WTC11 (cell line): ENCODE data around the gene MYBPH. TPM values are rescaled to one million over a fixed set of nuclear protein-coding genes. Genes with fewer than 3 reads are reported as not detected.

Experiments used
- ATAC-seq: fragments of 200-7000 bp; cut with Tn5 transposase; 2 replicates; pipeline ENCODE4 v1.10.0; 2021; ENCODE audit warnings: mild to moderate bottlenecking, moderate library complexity
- CTCF ChIA-PET: fragments of 300-600 bp; sonication (Branson Sonifier 250); formaldehyde crosslinking; loops from one replicate; lab custom pipeline; 2021; ENCODE audit warnings: antibody characterized with exemption; lab: Charles Lee
- POLR2A ChIA-PET: fragments of 350-600 bp; sonication (Branson Sonifier 250); formaldehyde crosslinking; loops from one replicate; lab custom pipeline; 2021; ENCODE audit warnings: antibody characterized with exemption; lab: Charles Lee
- DNase-seq: peaks from one replicate; pipeline ENCODE4 v3.0.0; 2021; ENCODE audit warnings: low spot score
- H3K27ac Mint-ChIP-seq: 2 replicates; pipeline ENCODE4 v1.8.0; 2021; ENCODE audit warnings: mixed read lengths
- H3K27me3 Mint-ChIP-seq: 2 replicates; pipeline ENCODE4 v1.8.0; 2021; ENCODE audit warnings: low read depth, mild to moderate bottlenecking, moderate library complexity, mixed read lengths
- H3K36me3 Mint-ChIP-seq: 2 replicates; pipeline ENCODE4 v1.8.0; 2021; ENCODE audit warnings: mixed read lengths
- H3K4me1 Mint-ChIP-seq: 2 replicates; pipeline ENCODE4 v1.8.0; 2022; ENCODE audit warnings: mixed read lengths
- H3K4me3 Mint-ChIP-seq: 2 replicates; pipeline ENCODE4 v1.8.0; 2021; ENCODE audit warnings: mild to moderate bottlenecking, moderate library complexity, mixed read lengths
- H3K9me3 Mint-ChIP-seq: 2 replicates; pipeline ENCODE4 v1.8.0; 2021; ENCODE audit warnings: mixed read lengths
- ARID4B ChIP-seq: sonication (generic); formaldehyde crosslinking; IDR thresholded peaks from 2 replicates; pipeline ENCODE4 v1.8.0; 2023; ENCODE audit warnings: missing genetic modification reagents, mild to moderate bottlenecking, borderline replicate concordance
- ATF1 ChIP-seq: sonication (generic); formaldehyde crosslinking; IDR thresholded peaks from 2 replicates; pipeline ENCODE4 v1.8.1; 2023; ENCODE audit warnings: mild to moderate bottlenecking, moderate library complexity, missing genetic modification reagents
- ATF6 ChIP-seq: sonication (generic); formaldehyde crosslinking; IDR thresholded peaks from 2 replicates; pipeline ENCODE4 v1.8.1; 2023; ENCODE audit warnings: mild to moderate bottlenecking, missing genetic modification reagents
- ELF4 ChIP-seq: sonication (generic); formaldehyde crosslinking; IDR thresholded peaks from 2 replicates; pipeline ENCODE4 v1.8.1; 2022; ENCODE audit warnings: low read depth, mild to moderate bottlenecking, moderate library complexity, missing genetic modification reagents
- ERG ChIP-seq: fragments of 250-450 bp; sonication (Bioruptor Pico); IDR thresholded peaks from 2 replicates; pipeline ENCODE4 v1.8.0; 2021; ENCODE audit warnings: mild to moderate bottlenecking
- ETV6 ChIP-seq: sonication (generic); formaldehyde crosslinking; IDR thresholded peaks from 2 replicates; pipeline ENCODE4 v1.8.1; 2022; ENCODE audit warnings: mild to moderate bottlenecking, missing genetic modification reagents
- FOXK1 ChIP-seq: sonication (generic); formaldehyde crosslinking; IDR thresholded peaks from 2 replicates; pipeline ENCODE4 v1.8.0; 2022; ENCODE audit warnings: mild to moderate bottlenecking, moderate library complexity, missing genetic modification reagents
- IRF2 ChIP-seq: sonication (generic); formaldehyde crosslinking; IDR thresholded peaks from 2 replicates; pipeline ENCODE4 v1.8.0; 2022; ENCODE audit warnings: low read depth, missing genetic modification reagents, borderline replicate concordance
- NR1H2 ChIP-seq: sonication (generic); formaldehyde crosslinking; IDR thresholded peaks from 2 replicates; pipeline ENCODE4 v1.9.0; 2021; ENCODE audit warnings: mild to moderate bottlenecking, moderate library complexity, missing genetic modification reagents
- NR2C2 ChIP-seq: sonication (generic); formaldehyde crosslinking; IDR thresholded peaks from 2 replicates; pipeline ENCODE4 v1.8.0; 2022; ENCODE audit warnings: mild to moderate bottlenecking, missing genetic modification reagents
- SMAD3 ChIP-seq: sonication (generic); formaldehyde crosslinking; IDR thresholded peaks from 2 replicates; pipeline ENCODE4 v1.8.0; 2022; ENCODE audit warnings: missing genetic modification reagents, mild to moderate bottlenecking, borderline replicate concordance
- STAT6 ChIP-seq: sonication (generic); formaldehyde crosslinking; conservative IDR thresholded peaks from 2 replicates; pipeline ENCODE4 v1.8.1; 2023; ENCODE audit warnings: mild to moderate bottlenecking, low read depth, missing genetic modification reagents, moderate library complexity
- ZBTB43 ChIP-seq: sonication (generic); formaldehyde crosslinking; IDR thresholded peaks from 2 replicates; pipeline ENCODE4 v1.8.1; 2023; ENCODE audit warnings: mild to moderate bottlenecking, missing genetic modification reagents
- ZNF138 ChIP-seq: sonication (generic); formaldehyde crosslinking; conservative IDR thresholded peaks from 2 replicates; pipeline ENCODE4 v1.8.1; 2022; ENCODE audit warnings: mild to moderate bottlenecking, moderate library complexity, missing genetic modification reagents
- ZNF281 ChIP-seq: sonication (generic); formaldehyde crosslinking; IDR thresholded peaks from 2 replicates; pipeline ENCODE4 v1.8.0; 2023; ENCODE audit warnings: mild to moderate bottlenecking, missing genetic modification reagents
- ZNF317 ChIP-seq: sonication (generic); formaldehyde crosslinking; IDR thresholded peaks from 2 replicates; pipeline ENCODE4 v1.8.1; 2023; ENCODE audit warnings: low read depth, mild to moderate bottlenecking, moderate library complexity, missing genetic modification reagents, borderline replicate concordance
- ZNF423 ChIP-seq: fragments of 250-450 bp; sonication (Bioruptor Pico); IDR thresholded peaks from 2 replicates; pipeline ENCODE4 v2.1.2; 2022; ENCODE audit warnings: mild to moderate bottlenecking, moderate library complexity
- total RNA-seq: library from RNA; stranded (reverse); gene quantifications from 3 replicates; pipeline ENCODE4 v1.2.3, GENCODE V29; 2021

MYBPH gene
- total RNA-seq, 1 experiment from 2014 or later, result not detected

GRCh38 chr1:203167026-203167912 is 8.4 kb downstream of the MYBPH start:
- TF ChIP-seq ZBTB43 (CRISPR knock-in tag) (no peak), NR1H2 (no peak), NR2C2 (CRISPR knock-in tag) (no peak), STAT6 (CRISPR knock-in tag) (no peak), ERG (CRISPR knock-in tag) (no peak), ZNF138 (CRISPR knock-in tag) (no peak), SMAD3 (CRISPR knock-in tag) (no peak), IRF2 (no peak), ZNF423 (CRISPR knock-in tag) (no peak), ELF4 (CRISPR knock-in tag) (no peak), FOXK1 (CRISPR knock-in tag) (no peak), ARID4B (CRISPR knock-in tag) (no peak)
- no peaks in the 10 kb centered on the region for H3K9me3 Mint-ChIP-seq
- ChIA-PET CTCF (interaction anchor here (0.6 to 3.5 kb wide), 15 partner anchors 15 to 128 kb away, joined by 3 to 40 read pairs (median 12); partner anchors contain the start of gene ADORA1), POLR2A (no interaction called here)
- H3K36me3 Mint-ChIP-seq, result no peaks in the 10 kb centered on the region
- DNase-seq, result no peak
- H3K27ac Mint-ChIP-seq, result no peak overlapping the region
- peaks cover 3% of the 10 kb centered on the region; the same call in 1 of the 2 replicates for H3K4me1 Mint-ChIP-seq
- H3K27me3 Mint-ChIP-seq, result no peaks in the 10 kb centered on the region; the same call in 1 of the 2 replicates
- no peak overlapping the region for H3K4me3 Mint-ChIP-seq
- ATAC-seq, result no peak

- POLR2A ChIA-PET, result no interaction called here
Observed at GRCh38 chr1:203166192-203166940, 9.3 kb downstream of the MYBPH start.

More at GRCh38 chr1:203166192-203166940, 9.3 kb downstream of the MYBPH start:
- CTCF ChIA-PET, result interaction anchor here (0.6 to 3.5 kb wide), 14 partner anchors 14 to 127 kb away, joined by 3 to 40 read pairs (median 9); partner anchors contain the start of genes ADORA1 and MYOG
- TF ChIP-seq ETV6 (CRISPR knock-in tag) (no peak), ATF6 (no peak), ZNF317 (CRISPR knock-in tag) (no peak), ATF1 (CRISPR knock-in tag) (no peak), ZNF281 (CRISPR knock-in tag) (no peak)
- no peak overlapping the region for H3K27ac Mint-ChIP-seq
- ATAC-seq, result peak; percentile 76
- H3K36me3 Mint-ChIP-seq, result no peaks in the 10 kb centered on the region
- H3K27me3 Mint-ChIP-seq, result no peaks in the 10 kb centered on the region; the same call in 1 of the 2 replicates
- no peak overlapping the region for H3K4me3 Mint-ChIP-seq
- peaks cover 3% of the 10 kb centered on the region; the same call in 1 of the 2 replicates for H3K4me1 Mint-ChIP-seq
- DNase-seq, result no peak
- no peaks in the 10 kb centered on the region for H3K9me3 Mint-ChIP-seq
